Measurements from ENCODE around the gene SPATA21. TPM values are rescaled to one million over a fixed set of nuclear protein-coding genes. Genes with fewer than 3 reads are reported as not detected.
"Not testable (repeated sequence)": the region's sequence is repeated elsewhere in the genome, so short reads cannot be mapped to it uniquely, and the experiment has no call there.

The SPATA21 gene, protein sequence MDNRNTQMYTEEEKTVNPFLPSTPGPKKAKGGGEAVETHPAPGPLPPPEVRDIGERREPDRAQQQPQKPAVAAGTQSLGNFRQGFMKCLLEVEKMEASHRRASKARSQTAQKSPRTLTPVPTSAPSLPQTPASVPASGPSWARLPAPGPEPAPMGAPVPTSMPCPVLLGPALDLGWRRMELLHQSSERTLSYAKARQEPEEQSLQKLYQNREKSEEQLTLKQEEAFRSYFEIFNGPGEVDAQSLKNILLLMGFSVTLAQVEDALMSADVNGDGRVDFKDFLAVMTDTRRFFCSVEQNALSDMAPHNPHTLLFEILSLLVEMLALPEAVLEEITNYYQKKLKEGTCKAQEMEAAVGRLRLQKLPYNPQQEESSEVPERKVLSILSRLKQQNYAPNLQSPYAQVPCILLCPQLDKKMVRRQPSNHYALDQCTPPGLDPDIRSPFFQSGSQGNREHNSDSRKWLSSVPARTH
- total RNA-seq (2014; rRNA removed; shearing (Covaris generic)), result not detected in 2 replicates

DNA sequence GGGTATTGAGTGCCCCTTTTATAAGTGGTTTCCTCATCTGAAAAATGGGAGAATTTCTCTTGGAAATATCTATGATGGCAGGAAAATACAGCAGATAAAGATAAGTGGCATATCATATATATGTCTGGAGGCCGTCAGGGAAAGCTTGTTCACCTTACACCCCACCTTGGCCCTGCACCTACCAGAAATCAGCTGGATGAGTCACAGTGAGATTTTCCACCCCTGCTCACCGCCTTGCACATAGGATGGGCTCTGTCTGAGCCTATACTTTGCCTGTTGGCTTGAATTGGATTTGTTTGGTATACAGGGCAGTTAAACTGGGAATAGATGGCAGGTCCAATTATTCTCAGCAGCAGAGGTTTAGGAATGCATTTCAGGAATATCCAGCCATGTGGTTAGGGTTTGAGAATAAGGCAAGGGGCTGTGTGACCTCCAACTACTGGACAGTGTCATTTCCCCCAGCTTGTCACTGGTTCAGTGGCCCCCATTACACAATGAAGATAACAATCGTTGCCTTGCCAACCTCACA, at the start of gene SPATA21:
SPATA21 (minus strand) TSS at position 479 of the 529 bp plus-strand sequence. CDS start 6,053 bp downstream, outside the sequence.
- DNase-seq (ENCODE audit: low spot score), result no peak
- in situ Hi-C loops (cut with HindIII; ENCODE audit: low sequenced_read_pairs), result no loop called here

DNA sequence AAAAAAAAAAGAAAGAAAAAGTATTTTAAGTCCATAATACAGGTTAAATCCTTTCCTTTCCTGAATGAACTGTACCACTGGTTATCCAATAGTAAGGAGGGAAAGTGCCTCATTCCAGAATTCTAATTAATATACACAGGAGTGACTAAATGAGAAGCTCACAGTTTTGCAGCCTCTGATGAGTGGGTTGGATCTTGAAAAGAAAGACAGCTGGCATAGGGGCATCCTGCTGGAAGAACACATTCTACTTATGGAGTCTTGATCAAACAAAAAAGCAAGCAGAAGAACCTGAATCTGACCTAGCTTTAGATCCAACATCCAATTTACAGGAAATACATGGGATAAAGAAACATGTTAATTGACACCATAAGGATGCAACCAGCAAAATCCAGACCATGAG, 49.8 kb upstream of the SPATA21 start:
- DNase-seq (ENCODE audit: low spot score); in situ Hi-C loops (cut with HindIII; ENCODE audit: low sequenced_read_pairs): not testable (repeated sequence)

DNA sequence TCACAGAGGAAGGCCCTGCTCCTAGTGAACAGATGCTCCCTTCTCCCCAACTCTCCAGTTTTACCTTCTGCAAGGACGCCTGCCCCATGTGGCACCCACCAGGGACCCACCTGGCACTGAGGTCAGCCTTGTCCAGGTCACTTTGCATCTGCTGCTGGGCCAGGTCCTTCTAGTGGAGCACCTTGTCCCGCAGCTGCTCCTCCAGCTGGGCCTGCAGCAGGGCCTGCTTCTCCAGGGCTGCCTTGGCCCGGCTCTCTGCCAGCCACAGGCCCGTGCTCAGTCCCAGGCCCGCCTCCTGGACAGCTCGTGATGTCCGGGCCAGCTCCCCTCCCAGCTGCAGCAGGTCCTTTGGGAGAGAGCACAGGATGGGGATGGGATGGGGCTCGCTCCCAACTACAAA, 49.1 kb upstream of the SPATA21 start:
- in situ Hi-C loops (cut with HindIII; ENCODE audit: low sequenced_read_pairs); DNase-seq (ENCODE audit: low spot score): not testable (repeated sequence)

DNA sequence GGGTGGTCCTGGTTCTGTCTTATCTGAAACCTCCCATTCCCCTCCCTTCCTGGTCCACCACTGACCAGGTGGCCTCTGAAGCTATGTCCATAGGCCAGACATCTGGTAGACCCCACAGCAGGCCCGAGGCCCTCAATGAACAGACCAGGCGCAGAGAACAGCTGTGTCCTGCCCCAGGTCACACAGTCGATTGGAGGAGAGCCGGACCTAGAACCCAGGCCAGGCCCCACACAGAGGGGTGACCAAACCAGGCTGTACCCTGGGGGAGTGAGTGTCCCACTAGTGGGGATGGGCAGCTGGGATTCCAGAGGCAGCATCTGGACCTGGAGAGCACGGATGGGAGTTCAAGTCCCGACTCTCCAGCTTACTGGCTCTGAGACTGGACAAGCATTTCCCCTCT, 47.7 kb upstream of the SPATA21 start:
- in situ Hi-C loops (cut with HindIII; ENCODE audit: low sequenced_read_pairs), result no loop called here
- DNase-seq (ENCODE audit: low spot score), result no peak

DNA sequence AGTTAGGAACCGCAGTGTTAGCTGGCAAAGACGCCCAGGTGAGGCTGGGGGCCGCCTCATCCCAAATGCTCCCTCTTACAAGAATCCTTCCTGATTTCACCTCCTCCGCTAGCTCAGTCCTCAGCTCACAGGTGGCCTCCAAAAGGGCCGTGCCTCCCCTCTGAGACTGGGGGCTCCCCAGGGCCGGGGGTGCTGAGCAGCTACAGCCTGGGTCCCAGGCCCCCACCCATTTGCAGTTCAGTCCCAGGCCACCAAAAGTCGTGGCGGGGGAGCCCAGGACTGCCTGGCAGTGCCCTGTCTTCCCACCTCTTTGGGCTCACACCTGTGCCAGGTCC, 47.2 kb upstream of the SPATA21 start:
- DNase-seq (ENCODE audit: low spot score), result no peak
- in situ Hi-C loops (cut with HindIII; ENCODE audit: low sequenced_read_pairs), result no loop called here

DNA sequence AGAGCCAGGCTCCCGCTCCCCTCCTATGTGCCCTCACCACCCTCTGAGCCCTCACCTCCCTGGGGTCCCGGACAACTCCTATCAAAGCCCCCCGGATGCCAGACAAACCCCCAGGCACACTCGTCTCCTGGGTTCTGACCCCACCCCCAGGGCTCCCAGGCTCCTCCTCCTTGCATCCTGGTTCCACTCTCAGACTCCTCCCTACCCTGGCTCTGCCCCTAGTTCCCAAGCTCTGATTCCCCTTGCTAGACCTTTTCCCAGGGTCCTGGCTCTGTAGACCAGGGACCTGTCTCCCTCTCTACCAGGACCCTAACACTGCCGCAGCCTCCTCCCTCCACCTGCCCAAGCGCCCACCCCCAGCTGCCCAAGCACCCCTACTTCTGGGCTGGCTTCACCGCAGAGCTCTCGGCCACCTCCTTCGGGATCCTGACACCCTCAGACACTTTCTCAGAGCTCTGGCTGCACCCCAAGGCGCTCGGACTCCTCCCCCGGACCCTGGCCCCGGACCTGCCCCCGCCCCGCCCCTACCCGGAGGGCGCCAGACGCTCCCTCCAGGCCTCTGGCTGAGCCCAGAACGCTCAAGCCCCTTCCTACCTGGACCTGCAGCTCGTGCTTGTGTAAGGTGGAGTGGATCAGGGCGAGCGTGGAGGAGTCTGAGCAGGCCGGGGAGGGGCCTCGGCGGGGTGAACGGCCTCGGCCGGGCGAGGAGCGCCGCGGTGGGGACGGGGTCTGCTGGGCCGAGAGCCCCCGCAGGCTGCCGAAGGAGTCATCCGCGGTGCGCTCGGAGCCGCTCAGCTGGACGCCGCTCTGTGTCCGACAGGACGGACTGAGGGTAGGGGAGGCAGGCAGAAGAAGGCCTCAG, 46.6 kb upstream of the SPATA21 start:
- DNase-seq (ENCODE audit: low spot score); in situ Hi-C loops (cut with HindIII; ENCODE audit: low sequenced_read_pairs): not testable (repeated sequence)

DNA sequence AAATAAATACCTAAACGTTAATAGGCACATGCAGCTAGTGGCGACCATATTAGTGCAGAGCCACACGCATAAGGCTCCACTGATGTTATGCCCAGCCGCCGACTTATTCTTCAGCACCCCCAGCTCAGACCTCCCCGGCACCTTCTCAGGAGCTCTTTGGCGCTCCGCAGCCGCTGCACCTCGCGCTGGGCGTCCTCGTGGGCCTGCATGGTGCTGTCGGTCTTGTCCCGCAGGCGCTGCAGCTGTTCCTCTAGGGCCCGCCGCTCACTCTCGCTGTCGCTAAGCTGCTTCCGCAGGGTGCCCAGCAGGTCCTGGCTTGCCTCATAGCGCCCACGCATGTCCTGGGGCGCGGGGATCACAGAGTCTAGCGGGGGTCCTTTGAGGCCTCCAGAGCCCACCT, 45.9 kb upstream of the SPATA21 start:
- in situ Hi-C loops (cut with HindIII; ENCODE audit: low sequenced_read_pairs); DNase-seq (ENCODE audit: low spot score): not testable (repeated sequence)

DNA sequence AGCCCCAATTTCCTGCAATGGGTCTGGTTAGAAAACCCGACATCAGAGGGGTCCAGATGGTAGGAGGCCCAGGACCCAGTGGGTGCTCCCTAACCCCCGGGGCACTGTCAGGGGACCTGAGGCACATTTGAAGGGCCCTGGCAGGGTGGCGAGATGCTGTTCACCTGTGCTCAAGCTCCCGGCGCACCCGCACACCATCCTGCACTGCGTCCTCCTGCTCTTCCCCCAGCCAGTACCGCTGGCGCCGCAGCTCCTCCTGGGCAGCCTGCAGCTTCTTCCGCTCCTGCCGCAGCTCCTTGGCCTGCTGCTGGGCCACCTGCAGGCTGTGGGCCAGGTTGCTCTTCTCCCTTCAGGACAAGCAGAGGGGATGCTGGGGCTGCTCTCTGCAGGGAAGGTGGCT, 40.9 kb upstream of the SPATA21 start:
- DNase-seq (ENCODE audit: low spot score), result no peak

DNA sequence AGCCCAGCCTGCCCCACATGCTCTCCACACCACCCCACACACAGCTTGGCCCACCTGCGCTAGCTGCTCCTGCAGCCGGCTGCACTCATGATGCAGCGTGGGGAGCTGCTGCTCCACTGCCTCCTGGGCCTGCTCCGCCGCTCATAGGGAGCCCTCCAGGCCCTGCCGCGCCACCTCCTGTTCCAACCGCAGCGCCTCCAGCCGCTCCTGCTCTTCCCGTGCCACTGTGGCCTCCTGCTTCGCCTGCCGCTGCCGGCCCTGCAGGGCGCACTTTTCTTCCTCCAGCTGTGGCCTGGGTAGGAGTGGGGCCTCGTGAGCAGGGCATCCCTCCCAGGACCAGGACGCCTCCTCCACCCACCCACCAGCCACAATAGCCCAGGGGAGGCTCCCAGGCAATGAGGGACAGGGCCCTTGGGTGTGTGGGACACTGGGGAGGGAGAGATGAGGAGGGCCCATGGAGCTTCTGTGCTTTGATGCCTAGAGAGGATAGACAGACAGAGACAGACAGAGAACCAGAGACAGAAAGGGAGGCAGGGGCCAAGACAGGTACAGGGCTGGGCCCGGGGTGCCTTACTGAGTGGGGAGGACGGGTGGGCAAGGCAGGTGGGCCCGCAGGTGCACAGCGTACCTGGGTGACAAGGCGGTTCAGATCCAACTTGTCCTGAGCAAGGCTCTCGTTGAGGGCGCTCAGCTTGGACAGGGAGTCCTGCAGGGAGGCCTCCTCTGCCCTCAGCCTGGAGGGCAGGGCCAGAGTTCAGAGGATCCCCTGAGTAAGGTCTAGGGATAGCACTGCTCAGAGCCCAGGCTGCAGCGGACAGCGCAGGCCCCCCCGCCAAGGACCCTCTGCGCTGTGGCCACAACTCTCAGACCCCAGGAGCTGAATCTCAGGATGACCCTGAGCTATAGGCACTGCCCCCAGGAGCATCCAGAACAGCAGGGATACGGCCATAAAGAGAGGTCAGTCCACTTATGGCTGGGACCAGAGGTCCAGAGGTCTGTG, 38.8 kb upstream of the SPATA21 start:
- not testable (repeated sequence) for DNase-seq (ENCODE audit: low spot score)

More for the DNA sequence above, 40.9 kb upstream of the SPATA21 start:
- in situ Hi-C loops (cut with HindIII; ENCODE audit: low sequenced_read_pairs), result no loop called here

DNA sequence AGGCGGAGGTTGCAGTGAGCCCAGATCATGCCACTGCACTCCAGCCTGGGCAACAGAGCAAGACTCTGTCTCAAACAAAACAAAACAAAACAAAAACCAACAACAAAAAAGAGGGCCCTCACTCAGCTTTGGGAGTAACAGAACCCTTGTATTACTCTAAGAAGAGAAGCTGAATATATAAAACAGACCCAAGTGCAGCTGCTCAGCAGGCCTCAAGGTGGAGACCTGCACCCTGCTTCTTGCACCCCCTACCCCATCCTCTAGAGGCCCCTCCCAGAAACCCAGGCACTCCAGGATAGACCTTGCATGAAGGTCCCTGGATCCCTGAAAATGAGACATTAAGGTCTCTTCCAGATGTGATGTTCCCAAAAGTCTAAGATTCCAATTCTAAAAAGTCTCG, 37.7 kb upstream of the SPATA21 start:
- DNase-seq (ENCODE audit: low spot score); in situ Hi-C loops (cut with HindIII; ENCODE audit: low sequenced_read_pairs): not testable (repeated sequence)

More for the DNA sequence above, 38.8 kb upstream of the SPATA21 start:
- in situ Hi-C loops (cut with HindIII; ENCODE audit: low sequenced_read_pairs), result not testable (repeated sequence)

DNA sequence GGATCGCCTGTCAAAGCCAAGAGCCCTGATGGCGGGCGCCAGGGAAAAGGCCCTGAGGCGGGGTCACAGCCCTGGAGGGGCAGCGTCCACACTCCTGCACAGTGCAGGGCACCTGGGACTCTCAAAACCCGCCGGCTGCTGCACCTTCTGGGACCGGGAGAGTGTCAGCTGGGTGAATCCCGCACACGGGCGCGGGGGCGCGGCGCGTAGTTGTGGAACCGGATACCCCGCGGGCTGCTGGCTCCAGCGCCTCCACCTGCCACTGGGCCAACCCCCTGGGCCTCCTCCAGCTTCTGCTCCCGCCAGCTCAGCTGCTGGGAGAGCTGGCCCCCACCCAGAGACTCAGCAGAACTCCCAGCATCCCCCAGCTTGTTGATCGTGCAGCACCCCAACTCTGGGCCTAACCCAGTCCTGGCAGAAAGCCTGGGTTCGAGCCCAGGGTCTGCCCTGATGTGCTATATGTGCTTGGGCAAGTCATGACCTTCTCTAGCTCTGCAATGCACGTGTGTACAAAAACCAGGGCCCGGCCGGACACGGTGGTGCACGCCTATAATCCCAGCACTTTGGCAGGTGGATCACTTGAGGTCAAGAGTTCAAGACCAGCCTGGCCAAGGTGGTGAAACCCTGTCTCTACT, 37.1 kb upstream of the SPATA21 start:
- DNase-seq (ENCODE audit: low spot score), result no peak
- in situ Hi-C loops (cut with HindIII; ENCODE audit: low sequenced_read_pairs), result no loop called here

DNA sequence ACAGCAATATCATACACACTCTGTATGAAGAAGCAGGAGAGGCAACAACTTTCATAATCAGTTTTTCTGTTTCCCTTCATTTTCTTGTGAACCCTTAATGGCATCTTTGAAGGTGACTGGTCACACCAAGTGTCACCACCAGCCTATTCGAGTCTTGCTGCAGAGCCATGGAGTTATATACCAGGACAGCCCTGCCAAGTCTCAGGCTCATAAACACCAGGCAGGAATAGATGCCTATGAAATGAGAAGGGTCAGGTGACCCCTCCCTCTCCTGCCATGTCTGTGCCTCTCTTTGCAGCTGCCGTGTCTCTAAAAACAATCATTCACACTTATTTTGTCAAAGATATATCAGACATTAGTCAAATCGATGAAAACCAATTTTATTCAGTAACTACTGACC, 31.3 kb upstream of the SPATA21 start:
- no peak for DNase-seq (ENCODE audit: low spot score)
- in situ Hi-C loops (cut with HindIII; ENCODE audit: low sequenced_read_pairs), result no loop called here

DNA sequence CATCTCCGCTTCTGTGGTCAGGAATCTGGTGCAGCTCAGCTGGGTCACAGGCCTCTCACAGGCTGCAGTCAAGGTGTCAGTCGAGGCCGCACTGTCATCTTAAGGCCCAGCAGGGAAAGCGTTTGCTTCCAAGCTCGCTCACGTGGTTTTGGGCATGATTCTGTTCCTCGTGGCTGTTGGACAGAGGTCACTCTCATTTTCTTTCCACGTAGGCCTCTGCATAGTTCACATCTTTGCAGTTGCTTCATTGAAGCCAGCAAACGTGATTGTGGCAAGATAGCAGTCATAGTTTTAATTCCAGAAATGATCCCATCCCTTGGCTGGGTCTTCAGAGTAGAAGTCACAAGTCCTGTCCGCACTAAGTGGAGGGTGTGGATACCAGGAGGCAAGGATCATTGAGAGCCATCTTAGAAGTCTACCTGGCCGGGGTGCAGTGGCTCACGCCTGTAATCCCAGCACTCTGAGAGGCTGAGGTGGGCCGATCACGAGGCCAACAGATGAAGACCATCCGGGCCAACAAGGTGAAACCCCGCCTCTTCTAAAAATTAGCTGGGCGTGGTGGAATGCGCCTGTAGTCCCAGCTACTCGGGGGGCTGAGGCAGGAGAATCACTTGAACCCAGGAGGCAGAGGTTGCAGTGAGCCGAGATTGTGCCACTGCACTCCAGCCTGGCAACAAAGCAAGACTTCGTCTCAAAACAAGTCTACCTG, 27.8 kb upstream of the SPATA21 start:
- no peak for DNase-seq (ENCODE audit: low spot score)
- in situ Hi-C loops (cut with HindIII; ENCODE audit: low sequenced_read_pairs), result no loop called here

DNA sequence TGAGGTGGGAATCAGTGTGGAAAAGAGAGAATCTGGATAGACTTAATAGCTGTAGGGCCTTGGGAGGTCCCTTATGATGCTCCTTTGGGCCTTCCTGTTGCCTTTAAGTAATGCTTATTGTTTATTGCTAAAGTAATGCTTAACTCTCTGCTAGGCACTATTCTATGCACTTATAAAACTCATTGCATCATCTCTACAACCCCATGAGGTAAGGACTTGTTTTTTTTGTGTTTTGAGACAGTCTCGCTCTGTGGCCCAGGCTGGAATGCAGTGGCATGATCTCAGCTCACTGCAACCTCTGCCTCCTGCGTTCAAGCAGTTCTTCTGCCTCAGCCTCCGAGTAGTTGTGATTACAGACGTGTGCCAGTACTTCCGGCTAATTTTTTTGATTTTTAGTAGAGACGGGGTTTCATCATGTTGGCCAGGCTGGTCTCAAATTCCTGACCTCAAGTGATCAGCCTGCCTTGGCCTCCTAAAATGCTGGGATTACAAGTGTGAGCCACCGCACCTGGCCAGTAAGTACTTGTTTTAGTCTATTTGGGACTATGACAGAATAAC, 25.6 kb upstream of the SPATA21 start:
- no peak for DNase-seq (ENCODE audit: low spot score)
- in situ Hi-C loops (cut with HindIII; ENCODE audit: low sequenced_read_pairs), result no loop called here

DNA sequence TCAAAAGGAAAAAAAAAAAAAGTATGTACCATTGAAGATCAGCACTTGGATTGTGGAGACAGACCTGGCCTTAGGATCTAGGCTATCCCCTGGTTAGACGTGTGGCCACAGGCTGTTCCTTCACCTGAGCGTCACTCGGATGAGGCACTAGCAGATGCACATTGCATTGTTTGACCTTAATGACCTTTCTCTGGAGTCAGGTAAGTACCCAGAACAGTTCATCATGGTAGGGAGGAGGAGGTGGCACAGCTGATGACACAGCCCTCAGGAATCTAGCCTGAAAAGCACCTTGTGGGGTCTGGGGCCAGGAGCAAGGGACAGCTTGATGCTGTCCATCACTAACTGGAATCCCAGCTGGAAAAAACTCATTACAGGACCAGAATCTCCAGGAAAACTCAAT, 24.5 kb upstream of the SPATA21 start:
- in situ Hi-C loops (cut with HindIII; ENCODE audit: low sequenced_read_pairs), result no loop called here

DNA sequence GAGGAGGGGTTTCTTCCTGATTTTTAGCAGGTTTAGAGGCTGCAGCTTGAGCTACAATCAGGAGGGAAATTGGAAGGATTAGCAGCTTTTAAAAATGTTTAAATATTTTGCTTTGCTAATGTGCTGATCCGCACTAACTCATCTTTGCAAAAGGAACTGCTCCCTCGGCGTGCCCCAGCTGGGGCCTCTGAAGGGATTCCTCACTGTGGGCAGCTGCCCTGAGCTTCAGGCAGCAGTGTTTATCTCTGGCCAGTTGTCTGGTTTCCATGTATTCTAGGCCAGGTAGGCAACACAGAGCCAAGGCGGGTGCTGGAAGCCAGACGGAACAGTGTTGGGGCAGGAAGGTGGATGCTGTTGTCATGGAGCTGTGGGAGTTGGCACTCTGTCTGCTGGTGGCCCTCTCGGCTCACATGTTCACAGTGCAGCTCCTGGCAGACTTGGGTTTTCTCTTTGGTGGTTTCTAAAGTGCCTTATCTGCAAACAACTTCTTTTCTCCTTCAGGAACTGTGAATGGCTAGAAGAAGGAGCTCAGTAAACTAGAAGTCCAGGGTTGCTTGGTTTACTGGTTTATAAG, 22.2 kb upstream of the SPATA21 start:
- in situ Hi-C loops (cut with HindIII; ENCODE audit: low sequenced_read_pairs), result no loop called here

More for the DNA sequence above, 24.5 kb upstream of the SPATA21 start:
- no peak for DNase-seq (ENCODE audit: low spot score)

DNA sequence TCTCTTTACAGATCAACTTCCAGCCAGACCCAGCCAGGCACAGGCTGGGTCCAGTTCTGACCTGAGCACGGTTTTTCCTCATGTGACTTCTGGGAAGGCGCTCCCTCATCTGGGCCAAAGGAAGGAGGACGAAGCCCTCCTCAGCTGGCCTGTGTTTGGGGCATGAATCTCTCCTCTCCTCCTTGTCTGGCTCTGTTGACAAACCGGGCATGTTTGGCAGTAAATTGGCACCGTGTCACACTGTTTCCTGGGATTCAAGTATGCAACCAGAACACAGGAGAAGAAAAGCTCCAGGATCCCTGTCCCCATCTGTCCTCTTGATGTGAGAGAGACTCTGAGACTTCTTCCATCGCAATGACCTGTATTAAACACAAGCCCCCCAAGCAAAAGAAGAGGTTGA, 21.6 kb upstream of the SPATA21 start:
- in situ Hi-C loops (cut with HindIII; ENCODE audit: low sequenced_read_pairs), result no loop called here

More for the DNA sequence above, 22.2 kb upstream of the SPATA21 start:
- DNase-seq (ENCODE audit: low spot score), result peak; percentile 74

More for the DNA sequence above, 21.6 kb upstream of the SPATA21 start:
- DNase-seq (ENCODE audit: low spot score), result peak; percentile 74

Measured in G401 (cell line).